CD4-positive, alpha-beta T cell treated with Interleukin-12 subunit alpha and Interleukin-12 subunit beta, for 1 hour (primary cell): ENCODE data around the gene STOML1.

Experiments used
- DNase-seq: peaks from one replicate; pipeline ENCODE4 v3.0.0-alpha.2; 2020

STOML1 gene, protein sequence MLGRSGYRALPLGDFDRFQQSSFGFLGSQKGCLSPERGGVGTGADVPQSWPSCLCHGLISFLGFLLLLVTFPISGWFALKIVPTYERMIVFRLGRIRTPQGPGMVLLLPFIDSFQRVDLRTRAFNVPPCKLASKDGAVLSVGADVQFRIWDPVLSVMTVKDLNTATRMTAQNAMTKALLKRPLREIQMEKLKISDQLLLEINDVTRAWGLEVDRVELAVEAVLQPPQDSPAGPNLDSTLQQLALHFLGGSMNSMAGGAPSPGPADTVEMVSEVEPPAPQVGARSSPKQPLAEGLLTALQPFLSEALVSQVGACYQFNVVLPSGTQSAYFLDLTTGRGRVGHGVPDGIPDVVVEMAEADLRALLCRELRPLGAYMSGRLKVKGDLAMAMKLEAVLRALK

DNA sequence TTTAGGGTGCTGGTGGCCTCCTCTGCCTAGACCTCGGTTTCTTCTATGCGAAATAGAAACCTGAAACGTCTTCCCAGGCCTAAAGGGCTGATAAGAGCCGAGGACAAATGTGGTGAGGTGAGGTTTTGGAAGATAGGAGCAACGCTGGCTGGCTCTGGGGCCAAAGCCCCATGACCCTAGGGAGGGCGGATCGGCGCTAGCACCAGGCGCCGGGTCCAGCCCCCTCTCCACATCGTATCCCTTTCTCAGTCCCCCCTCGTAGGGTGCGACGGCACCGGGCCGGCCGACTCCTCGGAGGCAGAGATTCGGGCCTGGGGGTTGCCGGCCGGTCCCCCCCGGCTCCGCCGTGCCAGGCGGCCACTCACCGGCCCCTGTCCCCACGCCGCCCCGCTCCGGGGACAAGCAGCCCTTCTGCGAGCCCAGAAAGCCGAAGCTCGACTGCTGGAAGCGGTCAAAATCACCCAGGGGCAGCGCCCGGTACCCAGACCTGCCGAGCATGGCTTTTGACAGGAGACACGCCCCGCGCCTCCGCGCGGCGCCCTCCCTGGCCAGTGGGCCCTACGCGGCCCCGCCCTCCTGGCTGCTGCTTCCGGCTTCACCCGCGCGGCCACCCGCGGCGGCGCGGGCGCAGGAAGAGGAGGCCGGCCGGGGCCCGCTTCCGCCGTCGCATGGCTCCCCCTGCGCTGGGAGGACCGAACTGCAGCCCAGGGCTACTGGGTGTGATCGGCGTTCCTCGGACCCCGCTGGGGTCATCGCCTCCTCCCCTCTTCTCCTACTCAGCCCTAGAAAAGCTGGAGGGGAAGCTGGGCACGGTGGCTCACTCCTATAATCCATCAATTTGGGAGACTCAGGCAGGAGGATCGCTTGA is at the start of gene STOML1:
TSS of gene STOML1 (minus strand) at position 570 of the 868 bp plus-strand sequence. CDS start at position 498, 72 bp downstream.
- DNase-seq, result peak; percentile 96

DNA sequence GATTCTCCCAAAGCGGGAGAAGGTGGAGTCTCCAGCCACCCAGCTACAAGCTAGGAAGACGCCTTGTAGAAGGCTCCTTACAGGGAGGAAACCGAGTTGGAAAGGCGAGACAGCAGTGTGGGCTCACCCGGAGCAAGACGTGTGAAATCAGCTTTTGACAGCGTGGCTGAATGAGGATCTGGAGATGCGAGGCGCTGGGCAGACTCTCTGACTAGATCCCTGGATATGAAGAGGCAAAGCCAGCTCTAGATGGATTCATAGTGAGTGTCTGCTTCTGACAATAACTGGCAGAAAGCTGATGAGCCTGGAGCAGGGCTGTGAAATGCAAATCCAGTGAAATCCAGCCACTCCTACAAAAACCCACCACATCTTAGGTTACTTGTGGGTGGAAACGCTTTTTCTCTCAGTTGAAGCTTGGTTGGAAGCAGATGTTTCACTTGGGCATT is 49.2 kb upstream of the STOML1 start:
- DNase-seq, result no peak

DNA sequence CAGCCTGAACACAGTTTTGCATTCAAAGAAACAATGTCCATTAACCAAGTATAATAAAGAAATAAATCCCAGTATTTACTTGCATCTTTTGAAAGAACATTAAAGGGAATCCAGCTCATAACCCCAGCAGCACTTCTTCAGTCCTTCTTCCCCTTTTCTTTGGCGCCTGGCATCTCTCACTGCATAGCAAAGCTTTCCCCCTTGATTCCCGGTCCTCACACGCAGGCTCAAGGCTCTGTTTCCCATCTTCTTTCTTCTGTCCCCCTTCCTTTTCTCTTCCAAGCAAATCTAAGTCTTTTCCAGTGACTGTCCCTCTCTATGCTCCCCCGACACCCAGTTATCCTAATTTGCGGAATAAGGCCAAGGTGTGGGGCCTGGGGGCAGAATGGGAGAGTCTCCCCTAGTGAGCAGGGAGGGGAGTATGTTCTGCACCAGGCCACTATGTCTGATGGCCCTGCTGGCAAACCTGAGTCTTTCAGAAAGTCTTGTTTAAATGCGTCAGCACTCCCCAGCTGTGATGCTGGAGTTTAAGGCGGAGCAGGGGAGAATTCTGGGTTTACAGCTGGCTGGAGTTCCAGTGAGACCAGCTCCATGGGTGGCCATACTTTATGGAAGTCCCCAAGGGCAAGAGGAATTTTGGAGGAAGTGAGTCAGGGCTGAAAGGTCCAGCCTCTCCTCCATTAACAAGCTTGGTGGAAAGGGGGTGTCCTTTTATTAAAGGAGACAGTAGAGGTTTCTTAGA is 48.2 kb upstream of the STOML1 start:
- no peak for DNase-seq

DNA sequence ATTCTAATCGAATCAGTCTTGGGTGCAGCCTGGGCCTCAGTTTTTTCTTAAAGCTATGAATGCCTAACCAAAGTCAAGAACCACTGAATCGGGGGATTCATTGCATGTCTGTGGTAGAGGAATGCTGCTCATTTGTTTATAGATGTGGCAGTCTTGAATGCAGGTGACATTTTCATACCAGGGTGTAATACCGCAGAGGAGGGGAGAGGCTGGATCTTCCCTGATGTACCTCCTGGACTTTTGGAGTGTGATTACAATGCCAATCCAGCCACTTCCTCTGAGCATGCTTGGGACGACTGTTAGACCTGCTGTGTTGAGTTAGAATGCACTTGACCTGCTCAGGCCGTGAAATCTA is 47.5 kb upstream of the STOML1 start:
- no peak for DNase-seq

DNA sequence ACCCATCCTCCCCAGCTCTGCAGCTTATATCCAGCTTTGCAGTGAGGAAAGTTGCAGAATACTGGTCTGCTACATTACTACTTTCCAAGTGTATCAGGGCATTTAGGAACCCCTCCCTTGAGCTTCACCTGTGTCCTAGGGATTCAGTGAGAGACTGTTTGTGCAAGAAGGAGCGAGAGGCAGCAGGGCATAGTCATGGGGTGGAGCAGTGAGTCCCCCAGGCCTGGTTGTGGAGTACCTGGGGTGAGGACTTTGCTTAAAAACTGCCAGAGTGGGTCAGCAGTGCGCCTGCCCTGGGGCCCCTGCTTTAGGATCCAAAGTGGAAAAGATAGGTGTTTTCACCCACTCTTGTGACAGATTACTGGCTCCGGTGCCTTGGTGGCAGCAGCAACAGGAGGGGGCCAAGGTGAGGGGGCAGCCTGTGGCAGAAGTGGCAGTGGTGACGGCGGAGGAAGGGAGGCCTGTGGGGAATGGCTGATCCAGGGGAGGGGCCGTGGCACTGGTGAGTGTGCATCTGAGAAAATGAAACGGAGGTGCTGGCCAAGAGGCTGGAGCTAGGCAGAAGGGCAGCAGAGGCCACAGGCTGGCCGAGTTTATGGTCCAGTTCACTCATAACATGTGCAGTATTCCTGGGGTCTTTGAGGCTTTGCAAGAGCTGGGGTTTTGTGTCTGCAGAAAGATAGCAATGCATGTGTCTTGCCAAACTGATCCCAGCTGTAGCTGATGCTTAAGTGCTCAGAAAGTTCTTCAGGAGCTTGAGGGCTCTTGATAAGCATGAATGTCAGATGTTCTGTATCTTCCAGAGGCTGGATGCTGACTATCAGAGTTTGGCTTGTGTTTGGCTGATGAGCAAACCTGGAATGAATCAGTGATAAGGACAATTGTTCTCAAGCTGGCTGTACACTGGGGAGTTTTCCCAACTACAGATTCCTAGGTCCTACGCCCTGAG is 46.9 kb upstream of the STOML1 start:
- DNase-seq, result no peak

DNA sequence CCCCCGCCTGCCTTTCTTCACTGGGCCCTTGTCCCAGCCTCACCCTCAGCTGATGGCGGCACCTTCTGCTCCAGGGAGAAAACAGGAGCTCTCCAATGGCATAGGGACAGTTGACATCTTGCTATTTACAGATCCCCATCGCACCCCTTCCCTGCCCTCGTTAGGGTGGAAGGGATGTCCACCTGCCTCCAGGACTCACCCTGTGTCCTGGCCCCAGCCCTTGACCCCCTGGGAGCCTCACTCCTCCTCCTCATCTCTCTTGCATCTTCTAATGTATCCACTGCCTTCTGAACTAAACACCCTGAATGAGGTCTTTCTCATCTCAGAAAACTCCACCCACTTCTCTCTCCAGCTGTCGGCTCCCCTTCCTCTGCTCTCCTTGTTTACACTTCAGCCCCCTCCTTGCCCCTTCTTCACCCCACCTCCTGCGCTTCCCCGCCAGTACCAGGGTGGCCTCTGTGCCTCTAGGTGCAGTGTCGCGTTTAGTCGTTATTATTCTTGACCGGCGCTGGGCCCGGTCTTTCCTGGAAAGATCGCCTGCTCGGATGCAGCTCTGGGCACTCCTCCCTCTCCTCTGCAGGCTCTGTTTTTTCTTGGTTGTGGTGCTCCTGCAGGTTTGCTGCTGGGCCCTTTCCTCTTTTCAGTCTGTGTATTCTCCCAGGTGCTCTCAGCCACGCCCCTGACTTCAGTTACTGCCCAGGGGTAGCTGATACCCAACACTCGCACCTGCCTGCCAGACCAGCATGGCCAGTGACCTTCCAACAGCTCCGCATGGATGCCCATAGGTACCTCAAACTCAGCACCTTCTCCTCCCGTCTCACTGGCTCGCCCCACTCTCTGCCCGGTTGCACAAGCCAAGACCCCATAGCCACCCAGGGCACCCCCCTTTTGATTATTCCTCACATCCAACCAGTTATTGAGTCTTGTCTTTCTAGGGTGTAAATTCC is 45.3 kb upstream of the STOML1 start:
- no peak for DNase-seq

DNA sequence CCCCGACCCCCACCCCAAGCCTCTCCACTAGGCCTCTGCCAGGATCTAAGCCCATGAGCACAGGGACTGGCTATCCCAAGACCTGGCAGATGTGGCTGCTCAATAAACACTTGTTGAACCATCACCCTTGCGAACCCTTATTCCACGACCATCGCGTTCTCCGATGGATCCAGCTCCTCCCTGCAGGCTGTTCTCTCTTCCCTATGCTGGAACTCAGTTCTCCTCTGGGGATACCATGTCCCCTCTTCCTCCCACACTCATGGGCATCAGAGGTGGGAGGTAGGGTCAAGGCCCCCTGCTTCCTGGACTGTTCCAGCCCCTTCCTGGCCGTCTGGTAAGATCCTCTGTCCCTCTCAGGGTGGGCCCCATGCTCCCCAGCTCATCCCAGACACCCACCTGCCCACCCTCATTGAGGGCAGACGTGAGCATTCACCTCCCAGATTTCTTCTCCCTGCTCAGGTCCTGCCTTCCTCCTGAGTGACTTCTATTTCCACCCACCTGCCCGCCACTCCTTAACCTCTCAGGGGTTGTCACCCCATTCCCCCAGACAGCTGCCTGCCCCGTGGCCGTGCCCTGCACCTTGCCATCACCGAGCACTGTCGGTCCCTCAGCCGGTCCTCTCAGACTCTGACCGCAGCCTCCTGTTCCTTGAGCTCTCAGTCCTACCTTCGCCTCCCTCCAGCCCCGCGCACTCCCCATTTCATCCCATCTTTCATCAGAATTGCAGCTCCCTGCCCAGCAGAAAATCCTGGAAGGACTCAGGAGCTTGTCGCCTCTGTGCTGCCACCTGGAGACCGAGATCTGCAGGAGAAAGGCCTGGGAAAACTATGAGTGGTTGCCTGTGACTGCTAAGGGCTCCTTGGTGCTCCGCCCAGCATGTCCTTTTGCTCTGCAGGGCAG is 44.4 kb upstream of the STOML1 start:
- no peak for DNase-seq

DNA sequence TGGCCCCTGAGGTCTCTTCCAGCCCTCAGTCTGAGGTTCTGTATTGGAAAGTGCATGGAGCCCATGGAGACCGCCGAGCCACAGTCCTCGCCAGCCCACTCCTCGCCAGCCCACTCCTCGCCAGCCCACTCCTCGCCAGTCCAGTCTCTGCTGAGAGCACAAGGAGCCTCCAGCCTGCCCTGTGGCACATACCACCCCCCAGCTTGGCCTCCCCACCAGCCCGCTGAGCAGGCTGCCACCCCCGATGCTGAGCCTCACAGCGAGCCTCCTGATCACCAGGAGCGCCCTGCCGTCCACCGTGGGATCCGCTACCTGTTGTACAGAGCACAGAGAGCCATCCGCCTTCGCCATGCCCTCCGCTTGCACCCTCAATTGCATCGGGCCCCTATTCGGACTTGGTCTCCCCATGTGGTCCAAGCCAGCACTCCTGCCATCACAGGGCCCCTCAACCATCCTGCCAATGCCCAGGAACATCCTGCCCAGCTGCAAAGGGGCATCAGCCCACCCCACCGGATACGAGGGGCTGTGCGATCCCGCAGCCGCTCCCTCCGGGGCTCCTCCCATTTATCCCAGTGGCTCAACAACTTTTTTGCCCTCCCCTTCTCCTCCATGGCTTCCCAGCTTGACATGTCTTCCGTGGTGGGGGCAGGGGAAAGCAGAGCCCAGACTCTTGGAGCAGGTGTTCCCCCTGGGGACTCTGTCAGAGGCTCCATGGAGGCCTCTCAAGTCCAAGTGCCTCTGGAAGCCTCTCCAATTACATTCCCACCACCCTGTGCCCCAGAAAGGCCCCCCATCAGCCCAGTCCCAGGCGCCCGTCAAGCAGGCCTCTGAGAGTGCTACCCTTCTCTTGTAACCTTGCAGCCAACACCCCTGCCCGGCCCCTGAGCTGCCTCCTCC is 43.3 kb upstream of the STOML1 start:
- no peak for DNase-seq

DNA sequence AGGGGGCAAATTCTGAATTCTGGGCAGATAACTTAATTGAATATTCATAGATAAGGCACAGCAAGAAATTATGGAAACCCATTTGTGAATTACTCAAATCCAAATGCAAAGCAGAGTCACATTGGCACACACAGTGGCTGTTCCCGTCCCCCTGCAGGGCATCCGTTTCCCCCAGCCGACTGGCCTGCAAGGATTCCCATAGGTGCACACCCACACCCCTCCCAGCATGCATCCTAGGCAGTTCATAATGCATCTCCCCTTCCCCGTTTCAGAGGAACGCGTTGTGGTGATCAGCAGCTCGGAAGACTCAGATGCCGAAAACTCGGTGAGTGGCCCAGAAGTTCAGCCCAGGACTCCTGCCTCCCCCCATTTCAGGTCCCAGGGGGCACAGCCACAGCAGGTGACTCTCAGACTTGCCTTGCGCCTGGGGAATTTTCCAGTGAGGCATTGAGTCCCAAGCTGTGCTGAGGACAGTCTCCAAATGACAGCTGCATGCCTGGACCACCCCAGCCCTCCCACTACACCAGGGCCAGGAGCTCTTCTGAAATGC is 42.2 kb upstream of the STOML1 start:
- DNase-seq, result no peak

DNA sequence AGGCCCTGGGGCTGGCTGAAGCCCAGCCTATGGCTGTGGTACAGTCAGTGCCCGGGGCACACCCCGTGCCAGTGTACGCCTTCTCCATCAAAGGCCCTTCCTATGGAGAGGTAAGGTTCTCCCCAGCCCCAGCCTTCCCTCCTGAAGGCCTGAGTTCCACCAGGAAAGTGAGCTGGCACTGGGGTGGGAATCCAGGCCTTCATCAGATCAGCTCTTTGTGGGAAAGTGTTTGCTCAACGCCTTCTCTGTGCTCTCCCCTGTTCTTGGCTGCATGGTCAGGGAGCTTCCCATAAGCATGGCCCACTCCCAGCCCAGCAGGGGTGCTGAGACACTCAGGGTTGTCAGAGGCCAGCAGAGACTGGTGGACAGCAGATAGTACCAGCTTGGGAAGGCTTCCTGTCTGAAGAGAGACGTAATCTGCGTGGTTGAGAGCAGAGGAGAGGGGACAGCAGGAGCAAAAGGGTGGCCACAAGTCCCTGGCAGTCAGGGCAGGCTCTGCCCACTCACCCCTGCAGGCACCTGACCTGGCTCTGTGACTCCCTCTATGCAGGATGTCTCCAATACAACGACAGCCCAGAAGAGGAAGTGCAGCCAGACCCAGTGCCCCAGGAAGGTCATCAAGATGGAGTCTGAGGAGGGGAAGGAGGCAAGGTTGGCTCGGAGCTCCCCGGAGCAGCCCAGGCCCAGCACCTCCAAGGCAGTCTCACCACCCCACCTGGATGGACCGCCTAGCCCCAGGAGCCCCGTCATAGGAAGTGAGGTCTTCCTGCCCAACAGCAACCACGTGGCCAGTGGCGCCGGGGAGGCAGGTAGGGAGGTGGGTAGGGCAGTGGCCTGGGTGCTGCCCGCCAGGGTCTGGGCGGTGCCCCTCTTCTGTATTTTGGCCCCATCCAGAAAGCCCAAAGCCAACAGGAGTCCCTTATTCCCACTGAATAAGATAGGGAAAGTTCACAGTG is 40.8 kb upstream of the STOML1 start:
- DNase-seq, result no peak

DNA sequence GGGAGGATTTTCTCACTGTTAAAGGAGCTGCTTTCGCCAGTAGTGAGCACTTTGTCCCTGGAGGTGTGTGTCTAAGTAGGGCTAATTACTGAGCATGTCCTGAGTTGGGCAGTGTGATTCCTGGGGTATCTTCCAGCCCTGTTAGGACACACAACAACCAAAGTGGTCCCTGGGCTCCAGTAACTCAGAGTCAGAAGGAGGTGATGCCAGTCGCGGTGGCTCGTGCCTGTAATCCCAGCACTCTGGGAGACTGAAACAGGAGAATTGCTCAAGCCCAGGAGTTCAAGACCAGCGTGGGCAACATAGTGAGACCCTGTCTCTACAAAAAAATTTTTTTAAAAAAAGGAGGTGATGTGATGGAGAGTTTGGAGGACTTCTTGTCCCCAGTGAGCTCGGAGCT is 40.0 kb upstream of the STOML1 start:
- DNase-seq, result no peak

DNA sequence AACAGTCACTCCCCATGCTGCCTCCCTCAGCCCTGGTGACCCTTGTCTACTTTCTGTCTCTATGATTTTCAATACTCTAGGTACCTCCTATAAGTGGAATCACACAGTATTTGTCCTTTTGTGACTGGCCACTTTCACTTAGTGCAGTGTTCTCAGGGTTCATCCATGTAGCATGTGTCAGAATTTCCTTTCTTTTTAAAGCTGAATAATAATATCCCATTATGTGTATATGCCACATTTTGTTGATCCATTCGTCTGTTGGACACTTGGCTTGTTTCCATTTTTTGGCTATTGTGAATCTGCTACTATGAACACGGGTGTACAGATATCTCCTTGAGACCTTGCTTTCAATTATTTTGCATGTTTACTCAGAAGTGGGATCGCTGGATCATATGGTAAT is 36.6 kb upstream of the STOML1 start:
- no peak for DNase-seq

DNA sequence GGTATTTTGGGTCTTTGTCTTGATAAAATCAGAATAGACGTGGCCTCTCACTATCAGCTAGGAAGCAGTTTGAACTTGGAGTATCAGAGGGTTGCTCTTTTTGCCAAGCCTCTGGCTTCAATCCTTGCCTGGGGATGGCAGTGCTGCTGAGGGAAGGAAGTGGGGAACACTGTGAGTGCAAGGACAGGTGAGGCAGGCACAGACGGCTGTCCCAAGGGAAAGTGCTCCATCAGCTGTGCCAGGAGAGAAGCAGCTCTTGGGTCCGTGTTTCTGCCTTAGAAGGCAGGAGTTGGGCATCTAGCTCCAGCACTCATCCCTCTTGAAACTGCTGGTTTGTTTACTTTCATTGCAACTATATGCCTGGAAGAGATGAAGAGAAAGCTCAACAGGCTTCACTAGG is 35.6 kb upstream of the STOML1 start:
- DNase-seq, result no peak

DNA sequence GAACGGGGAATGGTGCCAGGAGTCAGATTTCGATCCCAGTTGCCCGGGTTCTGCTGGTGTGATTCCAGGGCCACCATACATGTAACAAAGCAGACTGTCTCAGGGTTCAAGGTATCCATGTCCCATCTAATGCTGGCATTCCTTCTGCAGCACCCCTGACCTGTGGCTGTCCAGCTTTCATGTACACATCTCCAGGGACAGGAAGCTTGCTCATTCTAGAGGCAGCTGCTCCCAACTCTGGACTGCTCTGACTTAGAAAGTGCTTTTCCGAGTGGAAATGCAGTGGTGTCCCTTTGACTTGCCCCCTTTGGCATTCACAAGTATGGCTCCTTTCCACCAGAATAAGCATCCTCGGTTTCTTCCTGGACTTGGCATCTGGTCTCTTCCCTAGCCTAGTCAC is 33.3 kb upstream of the STOML1 start:
- no peak for DNase-seq

DNA sequence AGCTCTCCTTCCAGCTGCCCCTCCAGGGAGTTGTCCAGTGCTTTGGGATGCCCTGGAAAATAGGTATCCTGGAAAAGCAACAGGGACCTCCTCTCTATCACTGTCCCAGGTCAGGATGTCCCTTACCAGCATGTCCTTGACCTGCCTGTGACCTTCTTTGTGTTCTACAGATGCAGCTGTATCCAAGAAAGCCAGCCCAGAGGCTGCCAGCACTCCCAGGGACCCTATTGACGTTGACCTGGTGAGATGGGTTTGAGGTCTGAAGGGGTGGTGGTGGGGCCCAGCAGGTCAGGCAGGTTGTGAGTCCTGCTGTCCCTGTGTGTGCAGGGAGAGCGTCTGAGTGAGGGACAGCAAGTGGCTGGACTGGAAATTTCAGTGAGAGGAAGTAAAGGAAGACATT is 32.6 kb upstream of the STOML1 start:
- DNase-seq, result no peak

DNA sequence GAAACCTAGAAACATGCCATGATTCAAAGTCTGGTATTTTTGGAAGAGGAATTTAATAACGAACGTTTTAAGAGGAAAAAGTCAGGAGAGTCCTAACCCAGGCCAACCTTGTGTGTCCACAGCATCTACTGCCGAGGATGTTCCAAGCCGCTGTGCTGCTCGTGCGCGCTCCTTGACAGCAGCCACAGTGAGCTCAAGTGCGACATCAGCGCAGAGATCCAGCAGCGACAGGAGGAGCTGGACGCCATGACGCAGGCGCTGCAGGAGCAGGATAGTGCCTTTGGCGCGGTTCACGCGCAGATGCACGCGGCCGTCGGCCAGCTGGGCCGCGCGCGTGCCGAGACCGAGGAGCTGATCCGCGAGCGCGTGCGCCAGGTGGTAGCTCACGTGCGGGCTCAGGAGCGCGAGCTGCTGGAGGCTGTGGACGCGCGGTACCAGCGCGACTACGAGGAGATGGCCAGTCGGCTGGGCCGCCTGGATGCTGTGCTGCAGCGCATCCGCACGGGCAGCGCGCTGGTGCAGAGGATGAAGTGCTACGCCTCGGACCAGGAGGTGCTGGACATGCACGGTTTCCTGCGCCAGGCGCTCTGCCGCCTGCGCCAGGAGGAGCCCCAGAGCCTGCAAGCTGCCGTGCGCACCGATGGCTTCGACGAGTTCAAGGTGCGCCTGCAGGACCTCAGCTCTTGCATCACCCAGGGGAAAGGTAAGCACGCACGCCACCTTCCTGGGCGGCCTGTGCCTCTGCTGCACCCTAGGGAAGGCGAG is 30.8 kb upstream of the STOML1 start:
- DNase-seq, result no peak

DNA sequence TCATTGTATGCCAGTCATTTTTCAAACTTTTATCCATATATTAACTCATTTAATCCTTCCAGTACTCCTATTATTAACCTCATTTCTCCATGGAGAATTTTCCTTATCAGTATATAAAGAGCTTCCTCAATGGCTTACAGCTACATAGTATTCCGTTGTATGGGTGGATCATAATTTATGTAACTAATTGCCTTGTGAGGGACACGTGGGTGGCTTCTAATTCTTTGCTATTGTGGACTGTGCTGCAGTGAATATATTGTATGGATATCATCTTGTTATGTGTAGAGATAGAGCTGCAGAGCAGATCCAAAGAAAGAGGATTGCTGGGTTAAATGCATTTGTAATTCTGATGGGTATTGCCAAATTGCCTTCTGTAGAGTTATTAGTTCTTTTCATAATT is 27.6 kb upstream of the STOML1 start:
- DNase-seq, result no peak
